Esophagus muscularis mucosa (tissue), 4 donors: ENCODE results near the gene METRNL.

Source experiments
- CTCF ChIP-seq, 3 experiments: fragments of 200-600 bp in 2 of 3; fragments of 450-650 bp in 1 of 3; sonication (generic) in 2 of 3; IDR thresholded peaks; one replicate each; pipeline ENCODE4 v1.5.1; 2017 to 2019; ENCODE audit warnings: antibody characterized with exemption in 3 of 3, mild to moderate bottlenecking in 2 of 3, moderate library complexity in 1 of 3
- EP300 ChIP-seq: sonication (generic); formaldehyde crosslinking; IDR thresholded peaks from one replicate; pipeline ENCODE4 v1.6.1; 2017; ENCODE audit warnings: antibody characterized with exemption
- POLR2A ChIP-seq: fragments of 450-650 bp; IDR thresholded peaks from one replicate; pipeline ENCODE4 v1.6.1; 2017; ENCODE audit warnings: antibody characterized with exemption, moderate library complexity, mild to moderate bottlenecking, low read depth

- TF ChIP-seq CTCF (IDR thresholded peaks at IDR 0.05) (no peak), POLR2A (no peak), EP300 (no peak)
Measured at GRCh38 chr17:83056583-83057396, 22.6 kb upstream of the METRNL start.
